Esophagus mucosa (tissue), 1 donor: Measurements from ENCODE around the gene DGKH. TPM values are rescaled to one million over a fixed set of nuclear protein-coding genes. Genes with fewer than 3 reads are reported as not detected.

Source experiments
- total RNA-seq: library from RNA; stranded (reverse); gene quantifications from one replicate; pipeline ENCODE4 v1.2.4, GENCODE V29; 2023
- donor health status: DM: yes; HTN: yes; CAD: no.

Gene DGKH
- total RNA-seq, 1 donor from 2014 or later: 15.9 TPM

Other genes starting within 250 kb of the DGKH start
- gene VWA8, start 87.5 kb upstream of the DGKH start, total RNA-seq: 11.5 TPM
- 13.8 TPM for gene AKAP11, start 223.5 kb downstream of the DGKH start, total RNA-seq